GM12892 (cell line): ENCODE data around the gene ACSS1.

Experiments used
- POLR2A ChIP-seq: IDR thresholded peaks from 2 replicates; pipeline ENCODE4 v1.6.1; 2011; ENCODE audit warnings: low read depth, low read length, control low read depth
- POLR2AphosphoS5 ChIP-seq: IDR thresholded peaks from 2 replicates; pipeline ENCODE4 v1.6.1; 2011; ENCODE audit warnings: low read depth, low read length, control low read depth
- TAF1 ChIP-seq: IDR thresholded peaks from 2 replicates; pipeline ENCODE4 v1.6.1; 2011; ENCODE audit warnings: low read depth, mild to moderate bottlenecking, control low read depth, low read length, borderline replicate concordance

GRCh38 chr20:25076731-25077609 is 19.0 kb upstream of the ACSS1 start:
- TF ChIP-seq POLR2AphosphoS5 (no peak), POLR2A (no peak), TAF1 (no peak)
